NCI-H128 (cell line): ENCODE results near the gene LBHD2.

Experiments used
- DNase-seq: peaks from one replicate; lab custom pipeline; 2025; ENCODE audit not compliant: unreplicated experiment; lab: John Stamatoyannopoulos, UW

The LBHD2 gene

GRCh38 chr14:103130017-103130764 lies 46.2 kb downstream of the LBHD2 start:
- DNase-seq, result no peak

GRCh38 chr14:103130965-103131364 lies 47.0 kb downstream of the LBHD2 start:
- no peak for DNase-seq

GRCh38 chr14:103131580-103131979 lies 47.6 kb downstream of the LBHD2 start:
- DNase-seq, result no peak

- no peak for DNase-seq
Measured at GRCh38 chr14:103132381-103133209, 48.6 kb downstream of the LBHD2 start.

GRCh38 chr14:103133210-103134140 lies 49.5 kb downstream of the LBHD2 start:
- no peak for DNase-seq

GRCh38 chr14:103134405-103134804 lies 50.4 kb downstream of the LBHD2 start:
- no peak for DNase-seq

GRCh38 chr14:103134919-103135318 lies 50.9 kb downstream of the LBHD2 start:
- DNase-seq, result no peak

- no peak for DNase-seq
Measured at GRCh38 chr14:103135333-103136260, 51.6 kb downstream of the LBHD2 start.

GRCh38 chr14:103136388-103137271 lies 52.6 kb downstream of the LBHD2 start:
- DNase-seq, result no peak

GRCh38 chr14:103137689-103138300 lies 53.8 kb downstream of the LBHD2 start:
- no peak for DNase-seq

- DNase-seq, result no peak
Measured at GRCh38 chr14:103138301-103139131, 54.5 kb downstream of the LBHD2 start.

- DNase-seq, result no peak
Measured at GRCh38 chr14:103139132-103140025, 55.4 kb downstream of the LBHD2 start.
